Bone marrow (tissue), 2 donors: ENCODE measurements around the gene KEL.
A peak's percentile ranks its signal among the peaks of the same experiment; 100 is the strongest.

ENCODE experiments used
- DNase-seq, 2 donors: peaks; one replicate each; lab custom pipeline; 2025; lab: John Stamatoyannopoulos, UW

KEL gene

GRCh38 chr7:142930126-142930730, 31.9 kb downstream of the KEL start:
- no peak for DNase-seq

GRCh38 chr7:142927949-142928348, 34.2 kb downstream of the KEL start:
- DNase-seq = no peak

- DNase-seq = peak in 1 of 2 donors; percentile 40
Measured at GRCh38 chr7:142927085-142927745, 34.9 kb downstream of the KEL start.

- no peak for DNase-seq
Measured at GRCh38 chr7:142925413-142925812, 36.8 kb downstream of the KEL start.

GRCh38 chr7:142923391-142923790, 38.8 kb downstream of the KEL start:
- DNase-seq = no peak

GRCh38 chr7:142919656-142920055, 42.5 kb downstream of the KEL start:
- no peak for DNase-seq

- no peak for DNase-seq
Measured at GRCh38 chr7:142918901-142919300, 43.3 kb downstream of the KEL start.

- DNase-seq = no peak
Measured at GRCh38 chr7:142917447-142917846, 44.7 kb downstream of the KEL start.

- no peak for DNase-seq
Measured at GRCh38 chr7:142916508-142916907, 45.7 kb downstream of the KEL start.

GRCh38 chr7:142915315-142915714, 46.8 kb downstream of the KEL start:
- DNase-seq = no peak

- DNase-seq = no peak
Measured at GRCh38 chr7:142914121-142914520, 48.0 kb downstream of the KEL start.

GRCh38 chr7:142913566-142913965, 48.6 kb downstream of the KEL start:
- no peak for DNase-seq

GRCh38 chr7:142913051-142913450, 49.1 kb downstream of the KEL start:
- no peak for DNase-seq

- DNase-seq = no peak
Measured at GRCh38 chr7:142910481-142910880, 51.7 kb downstream of the KEL start.

- DNase-seq = no peak
Measured at GRCh38 chr7:142910031-142910433, 52.1 kb downstream of the KEL start.

- peak in 1 of 2 donors; percentile 25 for DNase-seq
Measured at GRCh38 chr7:142908921-142909890, 53.0 kb downstream of the KEL start.

GRCh38 chr7:142908290-142908689, 53.9 kb downstream of the KEL start:
- no peak for DNase-seq

- DNase-seq = no peak
Measured at GRCh38 chr7:142906643-142907042, 55.5 kb downstream of the KEL start.

GRCh38 chr7:142905759-142906158, 56.4 kb downstream of the KEL start:
- no peak for DNase-seq

GRCh38 chr7:142904128-142904527, 58.0 kb downstream of the KEL start:
- no peak for DNase-seq

GRCh38 chr7:142901426-142902259, 60.5 kb downstream of the KEL start:
- DNase-seq = no peak

- DNase-seq = no peak
Measured at GRCh38 chr7:142899661-142900060, 62.5 kb downstream of the KEL start.
